GM06990 (cell line): ENCODE data around the gene RASGRP2.

ENCODE experiments used
- DNase-seq: peaks from one replicate; pipeline ENCODE4 v3.0.0-alpha.2; 2011; ENCODE audit not compliant: insufficient read length; ENCODE audit errors: extremely low read depth
- H3K27me3 ChIP-seq: replicated peaks from 2 replicates; pipeline ENCODE4 v1.6.0; 2011; ENCODE audit warnings: low read length; ENCODE audit not compliant: control insufficient read depth, insufficient read depth
- H3K36me3 ChIP-seq: 2 replicates; pipeline ENCODE4 v1.5.1; 2011; ENCODE audit warnings: low read length; ENCODE audit not compliant: control insufficient read depth, insufficient read depth
- H3K4me3 ChIP-seq: replicated peaks from 2 replicates; pipeline ENCODE4 v1.5.1; 2011; ENCODE audit warnings: low read depth, mild to moderate bottlenecking, control low read depth, low read length
- TF ChIP-seq, protein P1 (sequence below): IDR thresholded peaks from 2 replicates; pipeline ENCODE4 v1.5.1; 2011; ENCODE audit warnings: low read length, control low read depth, mild to moderate bottlenecking, inconsistent platforms; ENCODE audit not compliant: insufficient read depth, poor library complexity, severe bottlenecking

Gene RASGRP2

DNA sequence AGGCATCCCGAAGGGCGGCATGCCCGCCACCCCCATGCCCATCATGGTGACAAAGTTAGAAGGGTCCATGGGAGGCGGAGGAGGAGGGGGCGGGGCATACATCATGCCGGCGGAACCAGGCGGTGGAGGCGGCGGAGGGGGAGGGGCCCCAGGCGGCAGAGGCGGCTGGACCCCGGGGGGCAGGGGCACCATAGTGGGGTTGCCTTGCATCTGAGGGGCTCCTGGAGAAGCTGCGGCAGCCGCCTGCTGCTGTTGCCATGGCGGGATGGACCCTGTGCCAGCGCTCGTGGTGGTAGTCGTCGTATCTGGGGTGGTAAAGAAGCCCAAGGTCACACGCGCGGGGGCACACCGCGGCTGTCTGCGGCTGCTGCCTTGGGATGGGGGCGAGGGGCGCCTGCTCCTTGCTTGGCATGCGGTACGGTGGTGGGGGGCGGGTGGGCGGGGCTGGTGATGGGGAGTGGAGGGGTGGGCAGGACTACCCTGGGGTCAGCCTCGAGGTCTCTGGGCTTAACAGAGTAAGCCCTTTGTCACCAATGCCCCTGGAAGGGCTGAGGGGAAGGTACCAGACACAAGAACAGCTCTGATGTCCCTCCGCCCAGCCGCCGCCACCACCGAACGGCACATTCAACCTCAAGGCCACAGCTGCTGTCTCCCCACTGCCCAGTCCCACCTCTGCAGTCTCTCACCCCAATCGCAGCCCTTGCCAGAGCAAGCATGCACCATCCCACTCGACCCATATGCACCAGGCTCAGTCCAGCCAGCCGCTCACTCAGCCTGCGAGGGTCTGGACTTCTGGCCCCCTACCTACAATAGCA, 22.1 kb upstream of the RASGRP2 start:
- TF ChIP-seq, protein P1, sequence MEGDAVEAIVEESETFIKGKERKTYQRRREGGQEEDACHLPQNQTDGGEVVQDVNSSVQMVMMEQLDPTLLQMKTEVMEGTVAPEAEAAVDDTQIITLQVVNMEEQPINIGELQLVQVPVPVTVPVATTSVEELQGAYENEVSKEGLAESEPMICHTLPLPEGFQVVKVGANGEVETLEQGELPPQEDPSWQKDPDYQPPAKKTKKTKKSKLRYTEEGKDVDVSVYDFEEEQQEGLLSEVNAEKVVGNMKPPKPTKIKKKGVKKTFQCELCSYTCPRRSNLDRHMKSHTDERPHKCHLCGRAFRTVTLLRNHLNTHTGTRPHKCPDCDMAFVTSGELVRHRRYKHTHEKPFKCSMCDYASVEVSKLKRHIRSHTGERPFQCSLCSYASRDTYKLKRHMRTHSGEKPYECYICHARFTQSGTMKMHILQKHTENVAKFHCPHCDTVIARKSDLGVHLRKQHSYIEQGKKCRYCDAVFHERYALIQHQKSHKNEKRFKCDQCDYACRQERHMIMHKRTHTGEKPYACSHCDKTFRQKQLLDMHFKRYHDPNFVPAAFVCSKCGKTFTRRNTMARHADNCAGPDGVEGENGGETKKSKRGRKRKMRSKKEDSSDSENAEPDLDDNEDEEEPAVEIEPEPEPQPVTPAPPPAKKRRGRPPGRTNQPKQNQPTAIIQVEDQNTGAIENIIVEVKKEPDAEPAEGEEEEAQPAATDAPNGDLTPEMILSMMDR, result no peak
- DNase-seq, result no peak
- no peaks in the 10 kb centered on the region for H3K27me3 ChIP-seq
- no peak overlapping the region for H3K4me3 ChIP-seq
- H3K36me3 ChIP-seq, result peaks cover 60% of the 10 kb centered on the region

DNA sequence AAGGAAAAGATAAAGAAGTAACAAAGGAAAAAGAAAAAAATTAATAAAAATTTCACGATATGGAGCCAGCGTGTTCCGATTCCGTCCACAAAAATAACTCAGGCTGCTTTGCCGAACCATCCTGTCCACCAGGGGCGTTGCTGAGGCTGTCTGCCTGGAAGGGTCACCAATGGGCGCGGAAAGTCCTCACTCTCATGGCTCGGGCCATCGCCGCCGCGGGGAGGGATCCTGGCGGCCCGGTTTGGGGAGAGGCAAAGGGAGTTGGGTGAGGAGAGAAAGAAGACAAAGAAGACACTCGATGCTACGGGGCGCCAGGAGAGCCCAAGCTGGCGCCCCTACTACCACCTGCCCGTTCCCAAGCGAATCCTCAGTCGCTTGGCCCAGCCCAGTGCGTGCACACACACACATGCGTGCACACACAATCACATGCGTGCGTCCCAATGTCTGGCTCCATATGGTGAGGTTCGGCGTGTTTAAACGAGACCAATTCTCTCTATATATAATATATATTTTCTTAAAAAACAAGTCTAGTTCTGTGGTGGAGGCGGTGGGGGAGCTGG, 21.4 kb upstream of the RASGRP2 start:
- DNase-seq, result no peak
- H3K4me3 ChIP-seq, result no peak overlapping the region
- H3K36me3 ChIP-seq, result peaks cover 55% of the 10 kb centered on the region
- TF ChIP-seq, protein P1, result no peak
- no peaks in the 10 kb centered on the region for H3K27me3 ChIP-seq

DNA sequence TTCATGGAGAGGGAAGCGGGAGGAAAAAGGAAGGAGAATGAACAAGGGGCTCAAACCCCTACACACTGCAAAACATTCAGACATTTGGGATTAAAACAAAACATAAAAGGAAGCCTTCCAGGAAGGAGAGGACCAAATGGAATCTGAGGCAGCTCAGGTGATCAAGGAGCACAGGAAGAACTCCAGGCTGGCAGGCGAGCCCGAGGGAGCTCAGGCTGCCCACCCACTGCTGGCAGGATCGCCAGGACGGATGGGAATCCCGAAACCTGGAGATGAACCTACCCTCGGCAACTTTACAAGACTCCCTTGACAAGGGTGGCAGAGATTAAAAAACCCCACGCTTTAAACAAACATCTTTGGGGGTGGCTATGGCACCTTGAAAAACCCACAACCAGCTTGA, 20.8 kb upstream of the RASGRP2 start:
- H3K4me3 ChIP-seq, result no peak overlapping the region
- DNase-seq, result no peak
- H3K36me3 ChIP-seq, result peaks cover 49% of the 10 kb centered on the region
- no peaks in the 10 kb centered on the region for H3K27me3 ChIP-seq
- TF ChIP-seq, protein P1, result no peak

DNA sequence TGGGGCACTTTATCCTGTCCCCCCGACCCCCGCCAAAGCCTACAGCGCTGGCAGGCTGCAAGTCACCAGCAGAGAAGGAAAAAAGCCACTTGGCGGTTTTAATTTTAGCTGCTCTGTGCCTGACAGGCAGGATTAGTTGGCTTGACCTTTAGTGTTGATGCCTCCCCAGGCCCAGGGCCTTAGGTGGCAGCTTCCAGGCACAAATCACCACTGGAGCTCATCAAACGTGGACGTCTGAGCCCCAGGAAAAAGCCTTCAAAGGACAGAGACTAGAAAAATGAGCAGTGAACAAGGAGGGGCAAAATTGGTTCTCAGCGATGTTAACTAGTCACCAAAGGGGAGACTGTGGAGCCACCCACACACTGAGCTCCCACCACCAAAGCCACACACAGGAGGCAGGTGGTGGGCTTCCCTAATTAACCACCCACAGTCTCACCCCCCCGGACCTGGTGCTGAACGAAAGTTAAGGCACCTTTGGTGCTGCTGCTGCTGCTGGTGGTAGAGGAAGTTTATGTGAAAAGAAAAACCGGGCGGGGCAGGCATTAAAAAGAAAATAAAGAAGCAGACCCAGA, 20.2 kb upstream of the RASGRP2 start:
- TF ChIP-seq, protein P1, result no peak
- no peak overlapping the region for H3K4me3 ChIP-seq
- H3K36me3 ChIP-seq, result peaks cover 43% of the 10 kb centered on the region
- no peak for DNase-seq
- H3K27me3 ChIP-seq, result no peaks in the 10 kb centered on the region

DNA sequence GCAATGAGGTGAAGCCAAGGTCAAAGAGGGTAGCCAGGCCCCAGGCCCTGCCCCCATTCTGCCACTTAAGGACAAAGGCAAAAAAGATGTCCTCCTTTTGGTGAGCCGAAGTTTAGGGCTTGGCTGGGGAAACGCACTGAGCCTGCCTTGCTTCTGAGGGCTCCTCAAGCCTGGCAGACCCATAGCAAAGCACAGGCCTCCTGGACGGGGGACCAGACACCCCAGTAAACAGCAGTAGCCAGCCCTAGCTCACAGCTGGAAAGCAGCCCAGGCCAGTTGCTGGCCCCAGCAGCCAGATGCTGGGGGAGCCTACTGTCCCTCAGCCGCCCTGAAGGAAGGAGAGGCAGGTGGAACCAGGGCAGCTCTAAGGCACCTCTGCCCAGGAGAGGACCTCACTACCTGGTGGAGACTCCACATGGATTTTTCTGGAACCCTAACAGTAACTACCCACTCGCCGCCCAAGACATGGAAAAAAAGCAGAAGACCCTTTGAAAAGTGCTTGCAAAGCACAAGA, 19.6 kb upstream of the RASGRP2 start:
- H3K27me3 ChIP-seq, result no peaks in the 10 kb centered on the region
- no peak overlapping the region for H3K4me3 ChIP-seq
- H3K36me3 ChIP-seq, result peaks cover 37% of the 10 kb centered on the region
- DNase-seq, result no peak
- TF ChIP-seq, protein P1, result no peak
